GM10847 (cell line): ENCODE results near the gene FHL5.

Source experiments
- POLR2A ChIP-seq: IDR thresholded peaks from 2 replicates; pipeline ENCODE4 v1.6.1; 2011; ENCODE audit not compliant: insufficient read length; ENCODE audit errors: extremely low read depth

Gene FHL5

GRCh38 chr6:96651816-96652215, 88.9 kb downstream of the FHL5 start:
- TF ChIP-seq POLR2A: no peak

GRCh38 chr6:96652552-96652951, 89.6 kb downstream of the FHL5 start:
- TF ChIP-seq POLR2A: no peak

GRCh38 chr6:96653181-96653580, 90.3 kb downstream of the FHL5 start:
- TF ChIP-seq POLR2A: no peak

- TF ChIP-seq POLR2A: no peak
Measured at GRCh38 chr6:96656567-96656966, 93.6 kb downstream of the FHL5 start.

- TF ChIP-seq POLR2A: no peak
Measured at GRCh38 chr6:96657344-96657743, 94.4 kb downstream of the FHL5 start.

- TF ChIP-seq POLR2A: no peak
Measured at GRCh38 chr6:96659084-96659845, 96.3 kb downstream of the FHL5 start.
